Right kidney (tissue), 9 donors: ENCODE data around the gene LAIR1.
"Not testable (repeated sequence)": the region's sequence is repeated elsewhere in the genome, so short reads cannot be mapped to it uniquely, and the experiment has no call there.

Experiments used
- DNase-seq: peaks from one replicate; pipeline ENCODE4 v3.0.0-alpha.2; 2016
- long read RNA-seq, 8 donors: transcript quantifications; one replicate each; lab custom pipeline, GENCODE V29; 2026

Gene LAIR1, protein sequence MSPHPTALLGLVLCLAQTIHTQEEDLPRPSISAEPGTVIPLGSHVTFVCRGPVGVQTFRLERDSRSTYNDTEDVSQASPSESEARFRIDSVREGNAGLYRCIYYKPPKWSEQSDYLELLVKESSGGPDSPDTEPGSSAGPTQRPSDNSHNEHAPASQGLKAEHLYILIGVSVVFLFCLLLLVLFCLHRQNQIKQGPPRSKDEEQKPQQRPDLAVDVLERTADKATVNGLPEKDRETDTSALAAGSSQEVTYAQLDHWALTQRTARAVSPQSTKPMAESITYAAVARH
- long read RNA-seq, donor 1, partial matches to known transcripts = 0 of 2 reads
- long read RNA-seq, donor 1, other reads (novel, unspliced or antisense) = 0 of 2 reads
- long read RNA-seq, donor 2, full-length matches to known transcripts = 1 of 1 reads
- long read RNA-seq, donor 2, partial matches to known transcripts = 0 of 1 reads
- long read RNA-seq, donor 2, other reads (novel, unspliced or antisense) = 0 of 1 reads
- long read RNA-seq, donor 3, full-length matches to known transcripts = 2 of 2 reads
- long read RNA-seq, donor 3, partial matches to known transcripts = 0 of 2 reads
- long read RNA-seq, donor 3, other reads (novel, unspliced or antisense) = 0 of 2 reads
- long read RNA-seq, donor 4, full-length matches to known transcripts = 2 of 2 reads
- long read RNA-seq, donor 4, partial matches to known transcripts = 0 of 2 reads
- long read RNA-seq, donor 4, other reads (novel, unspliced or antisense) = 0 of 2 reads
- long read RNA-seq, donor 5, partial matches to known transcripts = 0 of 1 reads
- long read RNA-seq, donor 5, other reads (novel, unspliced or antisense) = 0 of 1 reads
- long read RNA-seq, donor 6 = 0 reads
- long read RNA-seq, donor 7 = 0 reads
- long read RNA-seq, donor 8 = 0 reads

DNA sequence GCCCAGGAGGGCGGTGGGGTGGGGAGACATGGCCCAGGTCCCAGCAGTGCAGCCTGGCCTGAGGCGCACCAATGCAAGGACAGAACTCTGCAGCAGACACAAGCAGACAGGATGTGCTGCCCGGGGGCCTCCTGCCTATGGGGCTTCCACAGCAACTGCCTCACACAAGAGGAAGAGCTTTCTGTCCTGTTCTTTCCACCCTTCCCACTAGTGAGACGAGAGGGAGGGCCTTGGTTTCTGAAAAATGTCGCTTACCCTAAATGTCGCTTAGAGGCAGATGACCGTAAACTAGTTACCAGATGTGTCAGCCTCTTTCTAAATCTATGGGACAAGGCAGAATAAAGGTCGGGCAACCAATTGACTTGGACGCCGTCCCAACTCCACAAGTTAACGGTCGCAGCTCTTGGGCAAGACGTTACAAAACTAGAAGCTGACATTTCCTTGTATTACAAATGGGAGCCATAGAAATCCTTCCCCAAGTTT, at the start of gene LAIR1:
Gene LAIR1, minus strand, starts transcription at position 157 of the 483 bp plus-strand sequence. Its CDS starts 127 bp downstream, at position 30.
- no peak for DNase-seq

DNA sequence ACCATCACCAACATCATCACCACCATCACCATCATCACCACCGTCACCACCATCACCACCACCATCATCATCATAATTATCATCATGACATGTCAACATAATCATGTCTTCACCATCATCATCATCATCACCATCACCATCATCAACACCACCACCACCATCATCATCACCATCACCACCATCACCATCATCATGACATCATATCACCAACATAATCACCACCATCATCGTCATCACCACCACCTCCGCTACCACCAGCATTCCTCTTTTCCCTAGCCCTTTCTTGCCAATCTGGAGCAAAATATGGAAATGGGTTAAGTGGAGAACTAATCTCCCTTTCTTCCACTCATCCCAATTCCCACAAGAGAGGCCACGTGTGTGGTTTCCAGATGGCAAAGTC, 49.4 kb upstream of the LAIR1 start:
- no peak for DNase-seq

DNA sequence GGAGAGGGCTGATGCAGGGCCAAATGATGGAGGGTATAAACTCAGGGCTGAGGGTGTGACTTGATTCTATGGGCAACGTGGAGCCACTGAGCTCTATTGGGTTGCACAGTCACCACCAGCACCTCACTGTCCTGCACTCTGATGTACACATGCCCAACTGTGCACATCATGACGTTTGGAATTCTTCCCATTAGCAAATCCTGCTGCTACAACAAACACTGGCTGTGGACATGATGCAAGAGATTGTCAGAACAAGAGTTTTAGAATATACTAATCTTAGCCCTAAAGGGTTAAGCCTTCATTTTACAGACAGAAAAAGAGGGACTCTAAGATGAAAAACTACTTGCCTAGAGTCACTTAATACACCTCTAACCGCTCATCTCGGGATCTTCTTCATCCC, 48.1 kb upstream of the LAIR1 start:
- DNase-seq = no peak

DNA sequence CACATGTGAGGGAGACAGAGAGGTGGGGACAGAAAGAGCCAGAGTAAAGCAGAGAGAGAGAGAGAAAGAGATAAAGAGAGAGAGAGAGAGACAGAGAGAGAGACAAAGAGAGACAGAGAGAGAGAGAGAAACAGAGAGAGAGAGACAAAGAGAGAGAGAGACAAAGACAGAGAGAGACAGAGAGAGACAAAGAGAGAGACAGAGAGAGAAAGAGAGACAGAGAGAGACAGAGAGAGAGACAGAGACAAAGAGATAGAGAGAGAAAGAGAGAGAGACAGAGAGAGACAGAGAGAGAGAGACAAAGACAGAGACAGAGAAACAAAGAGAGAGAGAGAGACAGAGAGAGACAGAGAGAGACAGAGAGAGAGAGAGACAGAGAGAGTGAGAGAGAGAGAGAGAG, 46.3 kb upstream of the LAIR1 start:
- no peak for DNase-seq

DNA sequence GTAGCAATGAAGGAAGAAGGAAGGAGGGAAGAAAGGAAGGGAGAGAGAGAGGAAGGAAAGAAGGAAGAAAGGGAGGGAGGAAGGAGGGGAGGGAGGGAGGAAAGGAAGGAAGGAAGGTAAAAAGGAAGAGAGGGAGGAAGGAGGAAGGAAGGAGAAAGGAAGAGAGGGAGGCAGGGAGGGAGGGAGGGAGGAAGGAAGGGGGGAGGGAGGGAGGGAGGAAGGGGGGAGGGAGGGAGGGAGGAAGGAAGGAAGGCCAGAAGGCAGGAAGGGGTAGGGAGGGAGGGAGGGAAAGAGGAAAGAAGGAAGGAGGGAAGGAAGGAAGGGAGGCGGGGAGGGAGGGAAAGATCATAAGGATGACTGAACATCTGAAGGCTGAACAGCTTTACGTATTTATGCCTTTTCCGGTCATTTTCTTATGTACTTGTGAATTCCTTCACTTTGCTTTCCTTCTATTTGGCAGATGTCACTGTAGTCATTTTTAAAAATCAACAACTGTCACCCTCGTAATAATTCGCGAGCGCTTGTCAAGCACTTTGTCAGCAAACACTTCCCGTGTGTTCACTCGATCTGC, 43.8 kb upstream of the LAIR1 start:
- no peak for DNase-seq

DNA sequence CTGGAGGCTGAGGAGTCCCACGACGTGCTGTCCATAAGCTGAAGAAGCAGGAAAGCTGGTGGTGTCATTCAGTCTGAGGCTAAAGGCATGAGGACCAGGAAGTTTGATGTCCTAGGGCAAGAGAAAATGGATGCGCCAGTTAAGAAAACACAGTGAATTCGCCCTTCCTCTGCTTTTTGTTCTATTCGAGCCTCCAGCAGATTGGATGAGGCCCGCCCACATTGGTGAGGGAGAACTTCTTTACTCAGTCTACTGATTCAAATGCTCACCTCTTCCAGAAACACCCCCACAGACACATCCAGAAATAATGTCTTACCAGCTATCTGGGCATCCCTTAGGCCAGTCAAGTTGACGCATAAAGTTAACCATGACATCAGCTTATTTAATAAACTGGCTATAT, 43.0 kb upstream of the LAIR1 start:
- DNase-seq = no peak

DNA sequence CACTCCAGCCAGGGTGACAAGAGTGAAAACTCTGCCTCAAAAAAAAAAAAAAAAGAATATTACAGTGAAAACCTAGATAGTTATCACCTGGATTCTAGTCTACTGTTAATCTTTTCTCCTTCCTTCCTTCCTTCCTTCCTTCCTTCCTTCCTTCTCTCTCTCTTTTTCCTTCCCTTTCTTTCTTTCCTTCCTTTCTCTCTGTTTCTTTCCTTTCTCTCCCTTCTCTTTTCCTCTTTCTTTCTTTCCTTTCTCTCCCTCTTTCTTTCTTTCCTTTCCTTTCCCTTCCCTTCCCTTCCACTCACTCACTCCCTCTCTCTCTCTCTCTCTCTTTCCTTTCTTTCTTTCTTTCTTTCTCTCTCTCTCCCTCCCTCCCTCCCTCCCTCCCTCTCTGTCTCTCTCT, 40.9 kb upstream of the LAIR1 start:
- no peak for DNase-seq

DNA sequence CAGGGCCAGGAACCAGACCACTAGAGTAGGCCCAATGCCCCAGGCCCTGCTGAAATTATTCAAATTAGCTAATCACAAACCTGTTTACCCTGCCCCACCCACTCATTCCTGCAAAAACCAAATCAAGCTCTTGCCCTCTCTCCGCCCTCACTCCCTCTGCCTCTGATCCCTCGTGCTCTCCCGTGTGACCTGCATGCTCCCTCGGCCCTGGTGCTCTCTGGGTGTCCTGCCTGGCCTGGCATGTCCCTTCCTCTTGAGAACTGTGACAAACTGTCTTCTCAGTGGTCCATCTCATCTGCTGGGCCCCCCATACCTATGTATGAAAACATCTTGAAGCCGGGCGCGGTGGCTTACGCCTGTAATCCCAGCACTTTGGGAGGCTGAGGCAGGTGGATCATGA, 38.3 kb upstream of the LAIR1 start:
- DNase-seq = no peak

DNA sequence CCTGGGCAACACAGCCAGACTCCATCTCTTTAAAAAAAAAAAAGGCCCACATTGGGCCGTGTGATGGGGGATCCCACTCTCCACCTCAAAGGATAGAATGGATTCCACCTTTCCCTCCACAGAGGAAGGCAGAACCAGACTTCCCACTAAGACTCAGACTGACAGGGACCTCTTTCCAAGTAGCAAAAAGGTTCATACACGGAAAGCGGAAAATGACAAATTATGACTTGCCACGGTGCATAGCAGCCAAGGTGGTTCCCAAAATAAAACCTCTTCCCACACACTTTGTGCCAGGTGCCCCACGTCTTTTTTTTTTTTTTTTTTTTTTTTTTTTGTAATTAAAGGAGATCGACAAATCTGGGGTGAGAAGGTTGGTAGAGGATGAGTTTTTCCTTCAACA, 36.2 kb upstream of the LAIR1 start:
- no peak for DNase-seq

DNA sequence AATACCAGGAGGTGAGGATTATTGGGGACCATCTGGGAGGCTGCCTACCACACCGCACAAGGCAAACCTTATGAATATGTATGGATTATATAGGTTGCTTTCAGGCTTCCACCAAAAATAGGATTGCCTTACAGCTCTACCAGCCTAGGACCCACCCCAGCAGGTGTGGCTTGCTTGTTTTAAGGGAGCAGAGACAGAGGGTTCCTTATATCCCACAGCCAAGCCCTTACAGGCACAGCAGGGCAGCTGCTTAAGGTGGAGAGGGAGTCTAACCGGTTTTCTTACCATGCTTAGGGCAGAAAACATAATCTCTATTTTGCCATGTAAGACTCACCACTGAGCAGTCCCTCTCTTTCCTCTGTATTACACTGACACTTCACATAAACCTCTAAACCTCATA, 34.5 kb upstream of the LAIR1 start:
- DNase-seq = no peak

DNA sequence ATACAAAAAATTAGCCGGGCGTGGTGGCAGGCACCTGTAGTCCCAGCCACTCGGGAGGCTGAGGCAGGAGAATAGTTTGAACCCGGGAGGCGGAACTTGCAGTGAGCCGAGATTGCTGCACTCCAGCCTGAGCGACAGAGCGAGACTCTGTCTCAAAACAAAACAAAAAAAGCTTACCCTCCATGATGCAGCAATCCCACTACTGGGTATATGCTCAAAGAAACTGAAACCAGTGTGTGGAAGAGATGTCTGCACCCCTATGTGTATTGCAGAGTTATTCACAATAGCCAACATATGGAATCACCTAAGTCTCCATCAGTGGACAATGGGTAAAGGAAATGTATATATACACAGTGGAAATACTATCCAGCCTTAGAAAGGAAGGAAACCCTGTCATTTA, 31.0 kb upstream of the LAIR1 start:
- DNase-seq = no peak

DNA sequence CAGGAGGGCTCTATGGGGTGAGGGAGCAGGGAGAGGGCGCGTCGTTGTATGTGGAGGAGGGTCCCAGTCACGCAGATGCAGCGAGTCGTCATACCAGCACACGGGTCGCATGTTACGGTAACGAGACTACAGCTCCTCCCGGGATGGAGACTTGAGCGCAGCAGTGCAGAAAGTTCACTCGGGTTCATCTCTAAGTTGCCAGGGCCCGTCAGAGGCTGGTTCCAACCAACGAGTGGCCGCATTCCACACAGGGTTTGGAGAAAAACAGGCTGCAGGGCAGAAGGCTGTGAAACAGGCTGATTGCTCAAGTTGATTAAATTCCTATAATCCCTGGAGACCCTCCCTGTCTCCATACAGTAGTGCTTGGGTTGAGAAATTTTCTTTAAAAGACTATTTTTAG, 28.6 kb upstream of the LAIR1 start:
- DNase-seq = no peak

DNA sequence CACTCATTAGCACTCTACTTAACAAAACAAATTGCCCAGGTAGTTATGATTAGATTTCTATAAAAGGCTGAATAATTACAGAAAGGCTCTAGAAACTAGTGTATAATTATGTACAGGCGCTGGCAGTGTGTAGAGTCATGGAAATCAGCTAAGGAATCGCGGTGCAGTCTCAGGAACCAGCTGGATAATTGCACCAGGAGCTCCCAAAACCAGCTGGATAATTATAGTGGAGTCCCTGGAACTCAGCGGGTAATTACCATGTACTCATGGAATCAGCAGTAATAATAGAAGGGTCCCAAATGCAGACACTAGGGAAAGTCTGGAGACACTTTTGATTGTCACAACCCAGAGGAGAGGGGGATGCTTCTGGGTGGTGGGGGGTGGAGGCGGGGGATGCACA, 27.4 kb upstream of the LAIR1 start:
- DNase-seq = no peak

DNA sequence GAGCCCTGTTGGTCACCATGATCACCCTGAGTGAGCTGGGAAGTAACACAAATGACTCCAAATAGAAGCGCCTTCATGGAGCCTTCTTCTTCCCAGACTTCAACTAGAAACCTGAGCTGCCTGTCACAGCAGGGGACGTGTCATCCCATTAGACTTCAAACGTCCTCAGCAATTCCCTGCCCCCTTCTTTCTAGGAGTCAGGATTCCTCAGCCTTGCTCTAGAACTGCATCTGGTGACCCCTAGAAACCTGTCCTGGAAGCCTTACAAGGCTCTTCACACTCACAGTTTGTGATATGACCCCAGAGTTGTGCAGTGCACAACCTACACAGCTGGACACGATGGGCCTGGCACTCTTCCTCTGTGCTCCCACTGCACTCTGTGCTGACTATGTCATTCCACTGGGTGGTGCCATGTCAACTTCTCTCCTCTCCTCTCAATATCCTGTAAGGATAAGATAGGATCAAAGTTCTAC, 26.9 kb upstream of the LAIR1 start:
- DNase-seq = no peak

DNA sequence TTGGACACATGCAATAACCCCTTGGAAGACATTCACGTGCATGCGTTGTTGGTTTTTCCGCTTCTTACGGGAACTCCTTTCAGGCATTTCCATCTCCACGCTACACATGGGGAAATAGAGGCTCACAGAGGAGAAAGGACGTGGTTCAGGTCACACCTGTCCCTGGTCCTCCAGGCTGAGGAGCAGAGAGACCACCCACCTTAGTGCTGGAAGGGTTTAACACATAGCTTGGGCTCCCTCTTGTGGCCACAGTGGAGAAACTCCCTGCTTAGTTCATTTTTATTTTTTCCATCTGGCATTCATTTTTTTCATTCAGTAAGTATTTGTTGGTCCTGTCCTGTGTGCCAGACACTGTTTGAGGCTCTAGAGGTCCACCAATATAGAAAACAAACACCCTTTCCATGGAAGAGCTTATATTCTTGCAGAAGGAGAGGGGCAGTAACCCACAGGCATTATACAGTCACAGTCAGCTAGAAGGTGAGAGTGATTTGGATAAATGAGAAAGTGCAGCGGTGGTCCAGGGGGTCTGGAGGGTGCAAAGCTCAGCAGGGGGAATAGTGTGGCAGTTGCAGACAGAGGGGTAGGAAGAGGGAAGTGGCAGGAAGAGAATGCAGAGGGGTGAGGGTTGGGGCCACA, 26.3 kb upstream of the LAIR1 start:
- DNase-seq = peak; percentile 41

DNA sequence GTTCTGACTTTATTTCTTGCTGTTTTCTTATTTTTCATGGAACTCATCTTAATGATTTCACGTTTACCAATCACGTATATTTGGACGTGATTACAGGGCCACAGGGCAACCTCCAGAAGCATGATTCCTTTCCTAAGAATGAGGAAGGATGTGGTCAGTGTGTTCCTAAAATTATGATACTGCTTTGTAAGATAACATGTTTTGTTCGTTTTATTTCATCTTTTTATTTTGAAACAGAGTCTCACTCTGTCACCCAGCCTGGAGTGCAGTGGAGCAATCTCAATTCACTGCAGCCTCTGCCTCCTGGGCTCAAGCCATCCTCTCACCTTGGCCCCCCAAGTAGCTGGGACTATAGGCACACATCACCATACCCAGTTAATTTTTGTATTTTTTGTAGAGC, 24.8 kb upstream of the LAIR1 start:
- DNase-seq = no peak

DNA sequence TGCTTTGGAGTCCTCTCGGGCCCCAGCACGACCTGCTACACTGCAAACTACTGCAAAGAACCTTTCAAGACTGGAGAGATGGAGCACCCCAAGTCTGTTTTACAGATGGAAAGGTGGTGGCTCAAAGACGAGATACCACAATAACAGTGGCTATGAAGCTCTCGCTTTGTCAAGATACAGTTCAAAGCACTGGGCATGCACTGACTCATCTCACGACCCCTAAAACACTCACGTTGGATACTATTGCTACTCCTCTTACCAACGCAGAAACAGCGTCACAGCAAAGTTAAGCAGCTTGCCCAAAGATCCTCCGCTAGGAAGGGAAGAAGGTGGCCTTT, 24.0 kb upstream of the LAIR1 start:
- no peak for DNase-seq

DNA sequence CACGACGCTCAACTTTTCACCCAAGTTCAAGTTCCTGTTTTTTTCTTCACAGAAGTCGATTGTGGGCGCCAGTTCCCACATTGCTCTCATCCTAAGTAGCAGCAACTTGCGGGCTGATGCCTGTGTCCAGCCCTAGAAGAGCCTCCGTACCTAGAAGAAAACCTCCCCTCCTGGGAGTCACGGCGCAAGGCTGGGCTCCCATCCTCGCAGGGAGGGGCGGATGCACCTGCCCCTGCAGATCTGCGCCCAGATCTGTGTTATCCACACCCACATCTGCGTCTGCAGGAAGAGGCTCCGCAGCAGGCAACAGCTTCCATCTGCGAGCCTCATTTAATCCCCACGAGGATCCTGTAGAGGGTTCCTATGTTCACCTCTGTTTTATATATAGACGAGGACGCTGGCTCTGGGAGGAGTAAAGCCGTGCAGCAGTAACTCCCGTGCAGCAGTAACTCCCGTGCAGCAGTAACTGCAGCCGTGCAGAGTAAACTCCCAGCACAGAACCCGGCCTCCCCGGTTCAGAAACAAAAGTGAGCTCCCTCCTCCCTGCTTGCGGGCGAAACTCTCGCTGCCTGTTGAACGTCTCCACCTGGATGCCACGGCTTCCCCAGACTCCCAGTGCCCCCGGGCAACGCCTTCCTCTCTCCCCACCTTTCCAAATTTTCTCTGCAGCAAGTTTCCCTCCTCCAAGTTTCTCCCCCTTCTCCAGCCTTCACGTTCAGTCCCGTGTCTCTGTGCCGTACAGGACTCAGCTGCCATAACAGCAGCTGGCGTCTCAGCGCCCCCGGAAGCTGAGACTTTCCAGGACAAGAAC, 23.5 kb upstream of the LAIR1 start:
- DNase-seq = peak; percentile 42

DNA sequence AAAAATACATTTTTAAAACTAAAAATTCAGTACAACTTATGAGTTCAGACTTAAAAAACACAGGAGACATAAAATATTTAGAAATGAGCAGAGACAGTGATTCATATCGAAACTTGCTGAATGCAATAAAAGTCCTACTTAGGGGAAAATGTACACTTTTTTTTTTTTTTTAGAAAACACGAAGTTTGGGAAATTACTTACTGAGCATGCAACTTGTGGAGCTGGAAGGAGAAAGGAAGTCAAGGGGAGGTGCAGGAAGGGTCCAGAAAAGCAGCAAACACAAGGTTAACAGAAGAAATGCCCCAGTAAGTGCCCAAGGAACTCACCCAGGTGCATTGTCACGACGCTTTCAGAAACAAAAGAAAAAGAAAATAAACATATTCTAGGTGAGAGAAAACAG, 18.6 kb upstream of the LAIR1 start:
- no peak for DNase-seq

DNA sequence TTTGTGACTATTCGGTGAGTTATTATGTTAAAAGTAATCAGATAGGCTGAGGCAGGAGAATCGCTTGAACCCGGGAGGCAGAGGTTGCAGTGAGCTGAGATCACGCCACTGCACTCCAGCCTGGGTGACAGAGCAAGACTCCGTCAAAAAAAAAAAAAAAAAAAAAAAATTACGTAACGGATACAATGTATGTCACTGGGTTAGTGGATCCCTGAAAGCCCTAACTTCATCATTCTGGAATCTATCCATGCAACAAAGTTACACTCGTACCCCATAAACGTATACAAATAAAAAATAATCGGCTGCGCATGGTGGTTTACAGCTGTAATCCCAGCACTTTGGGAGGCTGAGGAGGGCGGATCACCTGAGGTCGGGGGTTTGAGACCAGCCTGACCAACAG, 17.3 kb upstream of the LAIR1 start:
- DNase-seq = not testable (repeated sequence)

DNA sequence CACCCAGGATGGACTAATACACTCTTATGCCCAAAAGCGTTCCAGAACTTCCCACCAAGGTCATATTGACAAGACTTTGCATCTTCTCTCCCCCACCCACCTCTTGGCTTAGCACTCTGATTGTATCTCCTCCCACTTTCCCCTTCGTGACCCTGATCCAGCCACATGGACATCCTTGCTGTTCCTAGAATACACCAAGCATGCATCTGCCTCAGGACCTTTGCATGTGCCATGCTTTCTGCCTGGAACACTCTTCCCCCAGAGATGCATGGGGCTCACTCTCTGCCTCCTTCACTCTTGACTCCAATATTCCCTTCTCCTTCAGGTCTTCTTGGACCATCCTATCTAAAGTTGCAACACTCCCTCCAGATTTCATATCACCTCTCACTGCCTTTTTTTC, 16.2 kb upstream of the LAIR1 start:
- no peak for DNase-seq

DNA sequence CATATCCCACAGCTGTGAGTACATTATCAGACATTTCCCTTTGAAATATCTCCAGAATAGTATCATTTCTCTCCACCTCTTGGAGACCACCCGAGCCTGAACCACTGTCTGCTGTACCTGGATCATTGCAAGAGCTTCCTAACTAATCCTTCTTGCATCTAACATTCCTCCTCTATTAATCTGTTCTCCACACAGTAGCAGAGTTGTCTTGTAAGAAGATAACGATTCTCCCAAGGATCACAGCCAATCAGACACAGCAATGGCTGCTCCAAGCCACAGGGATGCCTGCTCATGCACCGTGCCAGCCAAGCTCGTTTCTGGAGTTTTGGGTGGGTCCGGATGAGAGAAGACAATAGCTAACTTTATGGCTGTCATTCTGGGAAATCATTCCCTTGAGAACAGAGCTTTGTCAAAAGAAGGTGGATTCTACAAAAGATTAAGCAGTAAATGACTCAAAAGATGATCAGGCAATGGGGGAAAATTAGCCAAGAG, 14.5 kb upstream of the LAIR1 start:
- DNase-seq = no peak
